Fibroblast of skin of right biceps (primary cell): ENCODE data around the gene ACP1.

Experiments used
- DNase-seq: peaks from one replicate; pipeline ENCODE4 v3.0.0-alpha.2; 2013

The ACP1 gene

GRCh38 chr2:264493-265468 is at the start of gene ACP1:
Gene ACP1 (plus strand): TSS chr2:264947. CDS start chr2:264965, 18 bp downstream.
- DNase-seq: peak; percentile 91

- DNase-seq: no peak
Measured at GRCh38 chr2:216068-216467, 48.7 kb upstream of the ACP1 start.

GRCh38 chr2:223451-223850 is 41.3 kb upstream of the ACP1 start:
- DNase-seq: no peak

- no peak for DNase-seq
Measured at GRCh38 chr2:223971-224760, 40.6 kb upstream of the ACP1 start.

GRCh38 chr2:228115-228514 is 36.6 kb upstream of the ACP1 start:
- DNase-seq: no peak

DNA sequence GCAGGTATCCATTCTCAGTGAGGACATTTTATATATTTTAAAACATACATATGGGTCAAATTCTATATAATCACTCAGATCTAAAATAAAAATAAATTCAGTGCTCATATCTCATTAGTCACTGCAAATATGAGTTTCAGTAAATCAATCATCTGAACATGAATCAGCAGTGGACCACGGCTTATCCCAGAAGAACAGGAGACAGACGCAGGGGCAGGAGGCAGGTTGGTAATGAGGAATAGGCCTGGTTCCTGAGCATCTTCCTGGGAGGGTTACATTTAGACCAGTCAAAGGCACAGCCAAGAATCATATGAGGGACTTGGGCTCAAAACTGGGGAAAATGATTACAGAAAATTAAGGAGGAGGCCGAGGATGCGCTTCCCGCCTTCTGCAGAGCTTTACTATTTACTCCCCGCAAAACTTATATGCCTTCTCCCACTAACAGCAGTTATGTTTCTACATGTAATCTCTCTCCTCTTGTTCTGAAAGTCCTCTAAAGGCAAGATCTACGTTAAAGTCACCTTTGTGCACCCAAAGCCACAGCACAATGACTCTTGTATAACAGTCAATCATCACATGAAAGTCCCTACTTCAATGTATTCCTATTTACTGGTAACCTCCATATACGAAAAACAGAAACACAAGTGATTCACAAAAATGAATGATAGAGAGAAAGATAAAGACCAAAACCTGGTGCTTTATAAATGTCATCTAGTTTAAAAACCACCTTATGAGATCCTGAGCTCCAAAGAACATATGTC is 36.0 kb upstream of the ACP1 start:
- DNase-seq: no peak

DNA sequence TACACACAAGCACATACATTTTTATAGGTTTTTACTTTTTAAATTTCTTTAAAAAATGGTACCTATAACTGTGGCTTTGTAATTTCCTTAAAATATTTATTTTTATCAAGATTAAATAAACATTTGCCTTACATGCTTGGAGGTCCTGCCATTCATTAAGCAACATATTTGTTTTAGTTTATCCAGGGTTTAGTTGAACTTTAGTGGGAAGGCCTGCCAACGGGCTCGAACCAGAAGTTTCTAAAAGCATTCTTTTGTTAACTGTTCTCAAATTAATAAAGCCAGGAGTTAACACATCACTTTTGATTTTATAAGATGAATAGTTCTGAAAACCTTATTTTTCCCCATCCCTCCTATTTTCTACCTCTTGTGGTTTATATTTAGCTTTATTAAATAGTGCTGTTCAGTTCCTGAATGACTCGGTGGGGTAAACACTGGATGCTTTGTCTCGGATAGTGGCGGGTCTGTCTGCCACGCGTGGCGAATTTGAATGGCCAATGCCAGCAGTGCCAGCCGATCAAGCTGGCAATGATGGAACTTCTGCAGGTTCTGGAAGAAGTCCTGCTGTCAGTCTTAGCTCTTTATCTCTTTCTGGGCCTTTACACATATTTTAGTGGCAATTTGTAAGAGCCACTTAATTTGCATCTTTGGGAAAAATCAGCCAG is 33.1 kb upstream of the ACP1 start:
- DNase-seq: no peak

DNA sequence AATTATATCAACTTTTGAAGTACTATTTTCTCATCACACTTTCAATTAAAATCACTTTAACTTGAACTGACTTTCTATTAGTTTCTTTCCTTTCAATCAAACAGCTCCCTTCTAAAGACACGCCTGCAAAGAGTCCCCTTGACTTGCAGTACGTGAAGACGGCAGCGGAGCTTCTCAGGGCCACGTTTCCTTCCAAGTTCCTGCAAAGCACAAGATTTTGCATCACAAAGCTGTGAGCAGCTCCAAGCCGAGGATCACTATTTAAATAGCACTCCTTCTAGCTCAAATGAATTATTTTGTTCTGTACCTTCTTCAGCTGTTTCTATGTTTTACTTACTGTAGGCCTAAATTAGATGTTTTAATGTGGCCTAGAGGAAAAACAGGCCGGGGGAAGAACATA is 31.7 kb upstream of the ACP1 start:
- no peak for DNase-seq

GRCh38 chr2:234421-234820 is 30.3 kb upstream of the ACP1 start:
- no peak for DNase-seq

DNA sequence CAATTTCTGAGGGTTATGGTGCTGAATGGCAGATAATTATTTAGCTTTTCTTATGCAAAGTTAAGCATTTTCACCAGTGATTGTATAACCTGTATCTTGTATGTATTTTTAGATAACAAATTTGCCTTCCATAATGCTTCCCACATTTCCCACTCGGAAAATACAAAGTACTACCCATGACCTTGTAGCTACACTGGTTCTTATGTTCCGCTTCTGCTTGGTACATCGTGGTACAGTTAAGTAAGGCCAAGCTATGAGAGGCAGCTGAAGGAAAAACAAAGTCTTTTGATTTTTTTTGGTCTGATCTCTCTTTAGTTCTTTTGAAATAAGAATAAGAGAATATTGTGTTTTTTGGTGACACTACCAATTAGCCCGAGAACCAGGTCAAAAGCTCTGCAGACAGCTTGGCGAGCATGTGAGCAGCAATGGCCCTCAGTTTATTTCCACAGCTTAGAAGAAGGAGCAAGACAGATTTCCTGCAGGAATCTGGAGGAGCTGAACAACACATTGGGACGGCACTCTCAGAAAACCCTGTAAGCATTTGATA is 27.7 kb upstream of the ACP1 start:
- no peak for DNase-seq

DNA sequence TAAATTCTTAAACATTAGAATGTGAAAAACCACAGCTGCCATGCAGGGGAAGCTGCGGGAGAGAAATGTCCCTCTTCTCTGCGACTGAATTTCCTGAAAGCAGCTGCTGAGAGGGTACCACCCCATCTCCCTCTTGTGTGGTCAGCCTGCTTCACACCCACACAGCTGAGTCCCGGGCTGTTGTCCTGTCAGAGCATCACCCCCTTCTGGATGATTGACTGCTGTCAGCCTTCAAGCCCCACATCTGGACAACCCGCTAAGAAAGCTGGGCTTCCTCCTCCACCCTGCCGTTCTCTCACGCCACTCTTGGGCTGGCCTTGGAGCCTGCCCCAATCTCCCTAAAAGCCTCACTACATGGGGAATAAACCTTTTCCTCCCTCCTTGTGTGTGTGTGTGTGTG is 26.9 kb upstream of the ACP1 start:
- no peak for DNase-seq

GRCh38 chr2:238431-238830 is 26.3 kb upstream of the ACP1 start:
- no peak for DNase-seq

DNA sequence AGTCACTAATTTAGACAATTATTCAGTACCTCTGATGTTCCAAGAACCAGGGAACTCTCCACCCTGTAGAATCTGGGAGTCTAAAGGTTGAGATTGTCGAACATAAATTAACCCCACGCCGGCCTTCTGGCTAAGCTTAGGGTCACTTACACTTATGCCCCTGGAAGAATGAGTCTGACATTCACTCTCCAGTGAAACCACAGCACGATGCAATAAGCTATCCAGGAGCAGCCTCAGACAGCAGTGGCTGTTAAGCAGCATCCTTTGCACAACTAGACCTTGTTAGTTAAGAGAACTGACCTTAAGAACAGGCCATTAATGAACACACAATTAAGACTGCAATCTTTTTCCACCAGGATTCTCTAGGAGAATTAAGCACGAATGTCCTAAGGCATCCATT is 25.9 kb upstream of the ACP1 start:
- no peak for DNase-seq

DNA sequence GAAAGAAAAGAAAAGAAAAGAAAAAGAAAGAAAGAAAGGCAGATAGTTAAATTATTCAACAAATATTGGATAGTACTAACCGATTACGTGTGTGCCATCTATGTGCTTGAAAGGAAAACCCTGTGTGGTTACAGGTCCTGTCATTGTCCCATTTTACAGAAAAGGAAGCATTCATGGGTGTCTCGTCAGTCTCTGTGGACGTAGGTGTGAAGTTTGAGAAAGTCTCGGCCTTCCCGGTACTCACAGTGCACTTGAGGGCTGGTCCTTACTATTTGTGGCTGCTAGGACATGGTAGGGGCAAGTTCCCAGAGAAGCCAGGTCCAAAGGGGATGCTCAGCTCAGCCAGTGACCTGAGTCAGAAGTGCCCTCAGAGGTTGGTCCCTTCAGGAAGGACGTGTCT is 20.2 kb upstream of the ACP1 start:
- no peak for DNase-seq

DNA sequence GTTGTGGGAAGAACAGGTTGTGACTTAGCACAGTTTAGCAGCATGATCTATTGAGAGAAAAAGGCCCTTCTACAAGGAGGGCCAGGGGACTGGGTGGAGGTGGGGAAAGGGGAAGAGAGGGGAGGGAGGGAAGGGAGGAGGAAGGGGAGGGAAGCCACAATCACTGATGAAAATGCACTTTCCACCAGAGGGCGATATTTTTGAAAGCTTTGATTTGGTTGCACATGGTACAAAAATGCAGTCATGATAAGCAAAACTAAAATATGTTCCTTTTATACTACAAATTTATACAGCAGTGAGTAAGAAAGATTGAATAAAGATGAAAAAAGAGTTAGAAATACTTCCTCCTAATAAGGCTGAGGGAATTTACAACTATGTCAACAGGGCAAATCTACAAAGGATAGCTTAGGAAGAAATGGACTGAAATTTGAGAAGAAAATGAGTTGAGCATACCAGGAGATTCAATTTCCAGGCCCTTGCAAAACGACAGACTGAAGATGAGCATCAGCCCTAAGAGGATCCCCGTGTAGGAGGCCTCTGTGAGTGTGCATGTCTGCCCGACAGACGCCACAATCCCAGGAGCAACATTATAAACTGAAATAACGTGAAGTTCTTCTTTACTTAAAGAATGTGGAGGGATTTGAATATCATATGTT is 18.1 kb upstream of the ACP1 start:
- DNase-seq: peak; percentile 73

DNA sequence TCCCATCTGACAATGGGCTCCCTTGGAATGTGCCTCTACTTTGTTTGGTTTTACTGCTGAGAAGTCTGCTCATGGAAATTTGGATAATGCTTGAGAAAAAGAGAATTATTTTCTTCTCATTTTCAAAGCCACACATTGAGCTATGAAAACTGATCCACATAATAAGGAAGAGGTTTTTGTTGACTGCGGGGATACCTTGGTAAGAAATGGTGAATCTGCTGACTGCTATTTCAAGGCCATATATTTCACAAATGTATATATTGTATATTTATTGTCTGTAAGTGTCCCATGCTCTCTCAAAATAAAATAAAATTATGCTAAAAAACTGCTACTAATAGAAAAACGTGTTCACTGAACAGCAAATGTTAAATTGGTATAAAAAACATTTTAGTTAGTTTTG is 16.0 kb upstream of the ACP1 start:
- DNase-seq: no peak

DNA sequence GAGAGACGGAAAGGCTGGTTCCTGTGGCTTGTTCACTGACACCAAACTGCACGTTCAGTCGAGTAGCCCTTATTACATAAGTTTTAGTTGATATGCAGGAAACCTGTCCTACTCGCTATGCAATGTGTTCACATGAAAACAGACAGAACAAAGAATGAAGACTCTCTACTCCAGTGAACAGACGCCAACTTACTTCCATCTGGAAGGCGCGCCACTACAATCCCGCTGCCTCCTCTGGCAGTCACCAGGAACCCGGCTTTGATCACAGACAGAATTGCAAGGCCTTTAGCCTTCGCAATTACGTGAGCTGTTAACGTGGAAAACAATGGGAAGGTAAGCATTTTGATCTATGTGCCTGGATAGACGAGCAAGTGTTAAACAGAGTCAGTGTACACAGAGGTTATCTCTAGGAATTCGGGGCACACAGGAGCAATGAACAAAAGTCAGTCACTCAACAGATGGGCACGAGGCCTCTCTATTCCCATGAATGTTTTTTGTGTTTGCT is 15.2 kb upstream of the ACP1 start:
- DNase-seq: no peak

GRCh38 chr2:252001-252602 is 12.6 kb upstream of the ACP1 start:
- DNase-seq: no peak

DNA sequence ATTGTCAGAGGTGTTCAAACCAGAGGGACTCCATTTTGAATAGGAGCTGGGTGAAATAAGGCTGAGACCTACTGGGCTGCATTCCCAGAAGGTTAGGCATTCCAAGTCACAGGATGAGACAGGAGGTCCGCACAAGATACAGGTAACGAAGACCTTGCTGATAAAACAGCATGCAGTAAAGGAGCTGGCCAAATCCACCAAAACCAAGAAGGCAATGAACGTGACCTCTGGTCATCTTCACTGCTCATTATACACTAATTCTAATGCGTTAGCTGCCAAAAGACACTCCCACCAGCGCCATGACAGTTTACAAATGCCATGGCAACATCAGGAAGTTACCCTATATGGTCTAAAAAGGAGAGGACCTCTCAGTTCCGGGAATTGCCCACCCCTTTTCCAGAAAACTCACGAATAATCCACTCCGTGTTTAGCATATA is 11.5 kb upstream of the ACP1 start:
- no peak for DNase-seq

DNA sequence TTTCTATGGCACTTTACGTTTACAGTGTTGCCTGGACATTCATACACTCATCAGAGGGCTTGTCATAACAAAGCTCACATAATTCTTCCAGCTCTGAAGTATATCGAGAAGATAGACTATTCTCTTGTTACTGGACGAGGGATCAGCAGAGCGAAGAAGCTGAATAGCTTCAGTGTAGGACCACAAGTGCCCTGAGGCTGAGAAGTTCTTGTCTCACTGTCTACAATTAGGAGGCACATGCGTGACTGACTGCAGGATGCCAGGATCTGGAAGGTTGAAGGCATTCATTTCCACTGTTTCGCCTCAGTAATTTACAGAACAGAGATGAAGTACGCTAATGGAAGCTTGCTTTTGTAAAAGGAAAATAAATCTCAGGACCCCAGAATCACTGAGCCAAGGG is 10.5 kb upstream of the ACP1 start:
- no peak for DNase-seq

DNA sequence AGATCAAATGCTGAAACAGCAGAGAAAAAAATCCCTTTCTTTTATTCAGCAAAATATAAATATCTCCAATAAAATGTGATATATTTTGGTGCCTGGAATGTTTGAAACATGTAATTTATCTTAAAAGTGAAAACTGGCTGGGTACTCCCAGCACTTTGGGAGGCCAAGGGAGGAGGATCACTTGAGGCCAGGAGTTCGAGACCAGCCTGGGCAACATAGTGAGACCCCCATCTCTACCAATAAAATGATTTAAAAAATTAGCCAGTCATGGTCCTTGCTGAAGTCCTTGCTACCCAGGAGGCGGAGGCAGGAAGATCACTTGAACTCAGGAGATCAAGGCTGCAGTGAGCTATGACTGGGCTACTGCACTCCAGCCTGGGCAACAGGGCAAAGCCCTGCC is 9.6 kb upstream of the ACP1 start:
- DNase-seq: no peak
